Tibial nerve (tissue), 3 donors: ENCODE data around the gene MLYCD.

Experiments
- POLR2A ChIP-seq, 2 donors: fragments of 450-650 bp; IDR thresholded peaks; one replicate each; pipeline ENCODE4 v1.6.1; 2017; ENCODE audit warnings: antibody characterized with exemption in 2 of 2, mild to moderate bottlenecking in 2 of 2, moderate library complexity in 2 of 2
- TF ChIP-seq, protein P1 (sequence below), 5 experiments: fragments of 200-600 bp in 3 of 5; fragments of 450-650 bp in 2 of 5; sonication (generic) in 3 of 5; IDR thresholded peaks; one replicate each; pipeline ENCODE4 v1.5.1; 2016 to 2019; ENCODE audit warnings: antibody characterized with exemption in 5 of 5, mild to moderate bottlenecking in 3 of 5, moderate library complexity in 2 of 5

DNA sequence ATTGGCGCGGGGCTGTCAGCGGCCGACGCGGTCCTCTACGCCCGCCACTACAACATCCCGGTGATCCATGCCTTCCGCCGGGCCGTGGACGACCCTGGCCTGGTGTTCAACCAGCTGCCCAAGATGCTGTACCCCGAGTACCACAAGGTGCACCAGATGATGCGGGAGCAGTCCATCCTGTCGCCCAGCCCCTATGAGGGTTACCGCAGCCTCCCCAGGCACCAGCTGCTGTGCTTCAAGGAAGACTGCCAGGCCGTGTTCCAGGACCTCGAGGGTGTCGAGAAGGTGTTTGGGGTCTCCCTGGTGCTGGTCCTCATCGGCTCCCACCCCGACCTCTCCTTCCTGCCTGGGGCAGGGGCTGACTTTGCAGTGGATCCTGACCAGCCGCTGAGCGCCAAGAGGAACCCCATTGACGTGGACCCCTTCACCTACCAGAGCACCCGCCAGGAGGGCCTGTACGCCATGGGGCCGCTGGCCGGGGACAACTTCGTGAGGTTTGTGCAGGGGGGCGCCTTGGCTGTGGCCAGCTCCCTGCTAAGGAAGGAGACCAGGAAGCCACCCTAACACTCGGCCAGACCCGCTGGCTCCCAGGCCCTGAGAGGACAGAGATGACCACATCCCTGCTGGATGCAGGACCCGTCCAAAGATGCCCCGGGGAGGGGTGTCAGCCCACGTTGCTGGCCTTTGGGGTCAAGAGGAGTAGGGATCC, 66.7 kb downstream of the MLYCD start:
- TF ChIP-seq, protein P1, sequence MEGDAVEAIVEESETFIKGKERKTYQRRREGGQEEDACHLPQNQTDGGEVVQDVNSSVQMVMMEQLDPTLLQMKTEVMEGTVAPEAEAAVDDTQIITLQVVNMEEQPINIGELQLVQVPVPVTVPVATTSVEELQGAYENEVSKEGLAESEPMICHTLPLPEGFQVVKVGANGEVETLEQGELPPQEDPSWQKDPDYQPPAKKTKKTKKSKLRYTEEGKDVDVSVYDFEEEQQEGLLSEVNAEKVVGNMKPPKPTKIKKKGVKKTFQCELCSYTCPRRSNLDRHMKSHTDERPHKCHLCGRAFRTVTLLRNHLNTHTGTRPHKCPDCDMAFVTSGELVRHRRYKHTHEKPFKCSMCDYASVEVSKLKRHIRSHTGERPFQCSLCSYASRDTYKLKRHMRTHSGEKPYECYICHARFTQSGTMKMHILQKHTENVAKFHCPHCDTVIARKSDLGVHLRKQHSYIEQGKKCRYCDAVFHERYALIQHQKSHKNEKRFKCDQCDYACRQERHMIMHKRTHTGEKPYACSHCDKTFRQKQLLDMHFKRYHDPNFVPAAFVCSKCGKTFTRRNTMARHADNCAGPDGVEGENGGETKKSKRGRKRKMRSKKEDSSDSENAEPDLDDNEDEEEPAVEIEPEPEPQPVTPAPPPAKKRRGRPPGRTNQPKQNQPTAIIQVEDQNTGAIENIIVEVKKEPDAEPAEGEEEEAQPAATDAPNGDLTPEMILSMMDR (IDR thresholded peaks at IDR 0.05), result no peak
- no peak for TF ChIP-seq POLR2A (IDR thresholded peaks at IDR 0.05)
